Stimulated activated naive CD8-positive, alpha-beta T cell treated with anti-CD3 and anti-CD28 coated beads, Interleukin-15, Interleukin-2, amounts not matched to agents 100 U/mL and 50 U/mL, for 24 hours (primary cell): Measurements from ENCODE around the gene IGFBPL1.
"Not testable (repeated sequence)": the region's sequence is repeated elsewhere in the genome, so short reads cannot be mapped to it uniquely, and the experiment has no call there.

Experiments used
- ATAC-seq: fragments of 150-1000 bp; cut with Tn5 transposase; one replicate; pipeline ENCODE4 v1.10.0; 2021
- DNase-seq: peaks from one replicate; pipeline ENCODE4 v3.0.0; 2021

Gene IGFBPL1

GRCh38 chr9:38431116-38431515, 6.9 kb upstream of the IGFBPL1 start:
- DNase-seq, result no peak
- ATAC-seq, result no peak

- ATAC-seq, result no peak
- DNase-seq, result no peak
Observed at GRCh38 chr9:38428062-38428461, 3.8 kb upstream of the IGFBPL1 start.

- ATAC-seq, result no peak
- no peak for DNase-seq
Observed at GRCh38 chr9:38424918-38425317, 664 bp upstream of the IGFBPL1 start.

- no peak for ATAC-seq
Observed at GRCh38 chr9:38423273-38423972, 831 bp downstream of the IGFBPL1 start.

GRCh38 chr9:38422555-38423260, 1.5 kb downstream of the IGFBPL1 start:
- ATAC-seq (no peak), DNase-seq (no peak)

More at GRCh38 chr9:38423273-38423972, 831 bp downstream of the IGFBPL1 start:
- DNase-seq, result no peak

- ATAC-seq (no peak), DNase-seq (no peak)
Observed at GRCh38 chr9:38421498-38422211, 2.6 kb downstream of the IGFBPL1 start.

GRCh38 chr9:38419181-38419580, 5.1 kb downstream of the IGFBPL1 start:
- no peak for DNase-seq

GRCh38 chr9:38418366-38418765, 5.9 kb downstream of the IGFBPL1 start:
- ATAC-seq, result no peak
- no peak for DNase-seq

More at GRCh38 chr9:38419181-38419580, 5.1 kb downstream of the IGFBPL1 start:
- no peak for ATAC-seq

GRCh38 chr9:38417003-38417945, 7.0 kb downstream of the IGFBPL1 start:
- ATAC-seq (no peak), DNase-seq (peak; percentile 43)

- ATAC-seq (no peak), DNase-seq (no peak)
Observed at GRCh38 chr9:38416461-38416860, 7.8 kb downstream of the IGFBPL1 start.

- ATAC-seq (no peak), DNase-seq (no peak)
Observed at GRCh38 chr9:38415856-38416255, 8.4 kb downstream of the IGFBPL1 start.

GRCh38 chr9:38414040-38414723, 10.1 kb downstream of the IGFBPL1 start:
- no peak for ATAC-seq
- no peak for DNase-seq

- no peak for DNase-seq
- no peak for ATAC-seq
Observed at GRCh38 chr9:38413283-38413682, 11.0 kb downstream of the IGFBPL1 start.

GRCh38 chr9:38412751-38413150, 11.5 kb downstream of the IGFBPL1 start:
- no peak for DNase-seq
- ATAC-seq, result no peak

GRCh38 chr9:38408719-38409118, 15.5 kb downstream of the IGFBPL1 start:
- no peak for DNase-seq
- no peak for ATAC-seq

- ATAC-seq, result no peak
Observed at GRCh38 chr9:38406476-38407186, 17.6 kb downstream of the IGFBPL1 start.

GRCh38 chr9:38405785-38406184, 18.5 kb downstream of the IGFBPL1 start:
- no peak for ATAC-seq
- DNase-seq, result no peak

More at GRCh38 chr9:38406476-38407186, 17.6 kb downstream of the IGFBPL1 start:
- DNase-seq, result no peak

GRCh38 chr9:38404314-38404713, 19.9 kb downstream of the IGFBPL1 start:
- no peak for ATAC-seq
- DNase-seq, result no peak

- ATAC-seq, result no peak
- DNase-seq, result no peak
Observed at GRCh38 chr9:38401994-38402393, 22.3 kb downstream of the IGFBPL1 start.

- ATAC-seq, DNase-seq: not testable (repeated sequence)
Observed at GRCh38 chr9:38399191-38399590, 25.1 kb downstream of the IGFBPL1 start.

- ATAC-seq, result no peak
- no peak for DNase-seq
Observed at GRCh38 chr9:38396371-38396671, 27.9 kb downstream of the IGFBPL1 start.
